HepG2 (cell line): ENCODE data around the gene ARHGAP19. TPM values are rescaled to one million over a fixed set of nuclear protein-coding genes. Genes with fewer than 3 reads are reported as not detected.

ENCODE experiments used
- ATAC-seq: fragments of 200-7000 bp; cut with Tn5 transposase; 3 replicates; pipeline ENCODE4 v1.9.1; 2020; ENCODE audit warnings: mild to moderate bottlenecking, moderate library complexity
- BruUV-seq: library from RNA; stranded (reverse); fragments of 400-500 nt; replicated peaks from 2 replicates; lab custom pipeline; 2021; lab: Mats Ljungman, UMichigan
- CTCF ChIA-PET: fragments of 300-600 bp; formaldehyde crosslinking; extraction: SDS; loops from one replicate; lab custom pipeline; 2021; ENCODE audit warnings: low total read pairs, inconsistent platforms, low intra/inter-chr PET ratio; lab: Yijun Ruan, JAX
- POLR2A ChIA-PET: fragments of 350-600 bp; sonication (Branson Sonifier 250); formaldehyde crosslinking; loops from one replicate; lab custom pipeline; 2020; ENCODE audit warnings: antibody characterized with exemption, inconsistent platforms; lab: Yijun Ruan, JAX
- DNase-seq: peaks from one replicate; pipeline ENCODE4 v3.0.0-alpha.2; 2015; ENCODE audit warnings: low spot score
- FAIRE-seq: peaks from 3 replicates; lab custom pipeline; 2011; peaks lifted over from hg19 to GRCh38; lab: Jason Lieb, UNC
- H2AFZ ChIP-seq: one replicate; pipeline ENCODE4 v1.6.1; 2011; ENCODE audit warnings: low read length, inconsistent platforms
- H3K27ac ChIP-seq: fragments of 300-600 bp; 3 replicates; pipeline ENCODE4 v1.8.0; 2011; ENCODE audit warnings: mixed run types, mild to moderate bottlenecking, mixed read lengths, low read length, inconsistent platforms; ENCODE audit not compliant: insufficient read depth; ENCODE audit errors: extremely low read length
- H3K27me3 ChIP-seq, 2 experiments: fragments of 200-600 bp in 1 of 2; 2 replicates in 1 of 2; 3 replicates in 1 of 2; pipeline versions ENCODE4 v1.6.0 to v1.8.0; 2011; ENCODE audit warnings: low read length in 2 of 2, mild to moderate bottlenecking in 2 of 2, moderate library complexity in 2 of 2, inconsistent platforms in 1 of 2; ENCODE audit not compliant: insufficient read depth in 2 of 2, control insufficient read depth in 1 of 2
- H3K36me3 ChIP-seq, 2 experiments: fragments of 200-600 bp in 1 of 2; replicated peaks in 1 of 2; 2 replicates in 1 of 2; 3 replicates in 1 of 2; pipeline versions ENCODE4 v1.5.1 to v1.8.0; 2011; ENCODE audit warnings: low read length in 2 of 2, inconsistent platforms in 1 of 2; ENCODE audit not compliant: insufficient read depth in 2 of 2, control insufficient read depth in 1 of 2
- H3K4me1 ChIP-seq: 2 replicates; pipeline ENCODE4 v1.5.1; 2012; ENCODE audit warnings: low read length, inconsistent platforms; ENCODE audit not compliant: insufficient read depth
- H3K4me2 ChIP-seq: 2 replicates; pipeline ENCODE4 v1.6.0; 2011; ENCODE audit warnings: low read depth, low read length, inconsistent platforms
- H3K4me3 ChIP-seq, 3 experiments: fragments of 200-600 bp in 1 of 3; sonication (generic), shearing (Covaris generic) in 1 of 3; replicated peaks in 1 of 3; 2 replicates each; pipeline ENCODE4 v1.5.1; 2011 to 2016; ENCODE audit warnings: low read length in 3 of 3, inconsistent platforms in 2 of 3, low read depth in 2 of 3, mild to moderate bottlenecking in 2 of 3, control low read depth in 1 of 3, mixed read lengths in 1 of 3; ENCODE audit not compliant: insufficient read depth in 1 of 3
- H3K79me2 ChIP-seq: one replicate; pipeline ENCODE4 v1.6.1; 2011; ENCODE audit warnings: low read length, inconsistent platforms; ENCODE audit not compliant: insufficient read depth
- H3K9ac ChIP-seq: 2 replicates; pipeline ENCODE4 v1.6.0; 2011; ENCODE audit warnings: mild to moderate bottlenecking, low read depth, low read length, inconsistent platforms; ENCODE audit not compliant: insufficient read depth
- H3K9me3 ChIP-seq: 2 replicates; pipeline ENCODE4 v1.5.1; 2012; ENCODE audit warnings: mild to moderate bottlenecking, low read length
- H4K20me1 ChIP-seq: 2 replicates; pipeline ENCODE4 v1.6.0; 2011; ENCODE audit warnings: inconsistent platforms, mild to moderate bottlenecking, low read length, moderate library complexity; ENCODE audit not compliant: insufficient read depth
- ELF4 ChIP-seq: sonication (generic); formaldehyde crosslinking; IDR thresholded peaks from 2 replicates; pipeline ENCODE4 v1.5.0; 2020; ENCODE audit warnings: missing genetic modification reagents, mild to moderate bottlenecking, moderate library complexity, borderline replicate concordance
- FOSL1 ChIP-seq: sonication (generic); formaldehyde crosslinking; IDR thresholded peaks from 2 replicates; pipeline ENCODE4 v1.9.0; 2021; ENCODE audit warnings: missing genetic modification reagents, borderline replicate concordance
- HOXA5 ChIP-seq: sonication (generic); formaldehyde crosslinking; IDR thresholded peaks from 2 replicates; pipeline ENCODE4 v1.4.0; 2020; ENCODE audit warnings: missing genetic modification reagents
- MED8 ChIP-seq: sonication (generic); formaldehyde crosslinking; IDR thresholded peaks from 2 replicates; pipeline ENCODE4 v1.8.1; 2023; ENCODE audit warnings: mild to moderate bottlenecking, missing genetic modification reagents; ENCODE audit not compliant: insufficient replicate concordance
- MTA1 ChIP-seq: sonication (generic); formaldehyde crosslinking; IDR thresholded peaks from 2 replicates; pipeline ENCODE4 v1.4.0; 2020; ENCODE audit warnings: missing genetic modification reagents, mild to moderate bottlenecking, borderline replicate concordance
- NFE2 ChIP-seq: sonication (generic); formaldehyde crosslinking; IDR thresholded peaks from 2 replicates; pipeline ENCODE4 v1.4.0; 2020; ENCODE audit warnings: missing genetic modification reagents
- POLR2AphosphoS2 ChIP-seq: IDR thresholded peaks from 2 replicates; pipeline ENCODE4 v1.6.1; 2011; ENCODE audit warnings: low read depth, low read length, improper control_type of control experiment
- RAD21 ChIP-seq: fragments of 450-650 bp; formaldehyde crosslinking; IDR thresholded peaks from 2 replicates; pipeline ENCODE4 v1.5.0; 2020; ENCODE audit warnings: mild to moderate bottlenecking
- RXRA ChIP-seq: sonication (generic); formaldehyde crosslinking; IDR thresholded peaks from 2 replicates; pipeline ENCODE4 v1.5.1; 2020; ENCODE audit warnings: missing genetic modification reagents
- SMC3 ChIP-seq: IDR thresholded peaks from 2 replicates; pipeline ENCODE4 v1.6.1; 2011; ENCODE audit warnings: low read length, improper control_type of control experiment
- SP2 ChIP-seq: sonication (generic); formaldehyde crosslinking; IDR thresholded peaks from 2 replicates; pipeline ENCODE4 v1.5.1; 2020; ENCODE audit warnings: mild to moderate bottlenecking, missing genetic modification reagents
- STAG1 ChIP-seq: sonication (generic); formaldehyde crosslinking; IDR thresholded peaks from 2 replicates; pipeline ENCODE4 v1.4.0; 2020; ENCODE audit warnings: missing genetic modification reagents
- ZNF569 ChIP-seq: sonication (generic); formaldehyde crosslinking; IDR thresholded peaks from 2 replicates; pipeline ENCODE4 v1.5.0; 2020; ENCODE audit warnings: mild to moderate bottlenecking, missing genetic modification reagents, moderate library complexity, borderline replicate concordance
- ZNF629 ChIP-seq: sonication (generic); formaldehyde crosslinking; conservative IDR thresholded peaks from 2 replicates; pipeline ENCODE4 v1.5.0; 2020; ENCODE audit warnings: missing genetic modification reagents
- WGBS: methylation state at CpG from one replicate; pipeline ENCODE4 v1.1.6; 2017; ENCODE audit warnings: low lambda C conversion rate; 5-methylcytosine and 5-hydroxymethylcytosine counted together
- in situ Hi-C: cut with HindIII; loops from 2 replicates; pipeline ENCODE4 v1.10.0; 2017; ENCODE audit warnings: low pct_unique_long_range_greater_than_20kb; ENCODE audit not compliant: extremely low pct_ligation_motif_present
- intact Hi-C: fragments of 100-400 bp; cut with micrococcal nuclease; formaldehyde crosslinking; loops from one replicate; pipeline ENCODE4 v1.10.0; 2022; ENCODE audit not compliant: unreplicated experiment
- polyA plus RNA-seq, 8 experiments: library from polyadenylated mRNA; depleted of rRNA in 3 of 8; stranded (reverse) in 7 of 8; unstranded in 1 of 8; fragments of >200 nt; fragmentation: Illumina TruSeq in 4 of 8; extraction: Trizol in 4 of 8; gene quantifications; 2 replicates each; pipeline versions ENCODE4 v1.2.1 to v1.2.3, GENCODE V29; 2011 to 2016; ENCODE audit warnings: low read depth in 4 of 8, missing spikeins in 1 of 8, mixed read lengths in 1 of 8; ENCODE audit not compliant: insufficient read depth in 1 of 8
- total RNA-seq, 5 experiments: library from RNA; depleted of rRNA; stranded (reverse); fragments of >200 nt; fragmentation: Illumina TruSeq; extraction: Trizol; gene quantifications; 2 replicates each; pipeline ENCODE4 v1.2.3, GENCODE V29; 2016; ENCODE audit warnings: low read depth in 1 of 5
- TF ChIP-seq, protein P1 (sequence below): IDR thresholded peaks from 2 replicates; pipeline ENCODE4 v1.6.1; 2012; ENCODE audit warnings: low read depth, low read length, improper control_type of control experiment
- TF ChIP-seq, protein P2 (sequence below): sonication (generic); formaldehyde crosslinking; IDR thresholded peaks from 2 replicates; pipeline ENCODE4 v1.5.0; 2020; ENCODE audit warnings: mild to moderate bottlenecking, missing genetic modification reagents, moderate library complexity

Gene ARHGAP19
- total and polyA plus RNA-seq, 2 of the 13 experiments (the other 11 are each of a cell fraction or from before 2014, with no cell fraction given): 7.6 to 10.0 TPM

DNA sequence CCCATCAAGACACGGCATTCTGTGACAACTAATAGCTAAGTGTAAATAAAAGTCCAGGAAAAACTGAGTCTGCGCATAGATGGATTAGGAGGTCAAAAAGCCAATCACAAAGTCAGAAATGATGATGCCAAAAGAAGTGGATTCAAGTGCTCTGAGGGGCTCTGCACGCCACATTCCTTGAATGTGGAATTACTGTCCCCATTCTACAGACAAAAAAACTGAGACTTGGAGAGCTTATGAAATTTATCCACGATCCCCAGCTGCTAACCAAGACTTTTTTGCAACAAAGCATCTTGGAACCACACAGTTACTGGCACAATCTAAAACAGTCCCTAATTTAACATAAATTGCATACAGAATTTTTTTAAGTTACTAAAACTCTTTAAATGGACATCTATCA, 57.1 kb downstream of the ARHGAP19 start:
- H3K4me1 ChIP-seq: no peaks in the 10 kb centered on the region
- 92% methylated on average over 4 of the region's 4 CpGs for WGBS
- TF ChIP-seq ZNF629 (CRISPR knock-in tag): peak; percentile 51; the same call in 1 of the 2 replicates
- no peak for TF ChIP-seq ZNF569 (CRISPR knock-in tag)
- no peak for TF ChIP-seq FOSL1 (CRISPR knock-in tag)
- no TSS peak for BruUV-seq
- in situ Hi-C loops (no loop called here), intact Hi-C loops (loop anchor here (2.0 kb wide), 1 partner anchor 163 kb away; no protein-coding TSS in a partner anchor)
- peaks cover 0 to 1% of the 10 kb centered on the region in 2 experiments; a peak in 1 of 5 replicates for H3K36me3 ChIP-seq
- H4K20me1 ChIP-seq: no peaks in the 10 kb centered on the region
- no peak overlapping the region for H3K27ac ChIP-seq
- ChIA-PET POLR2A (no interaction called here), CTCF (interaction anchor here (1.5 to 2.6 kb wide), 2 partner anchors 162 to 198 kb away, joined by 9 to 19 read pairs; no protein-coding TSS in a partner anchor)
- DNase-seq: no peak
- no peak overlapping the region for H3K4me2 ChIP-seq
- no peak overlapping the region for H3K4me3 ChIP-seq
- H3K27me3 ChIP-seq: no peaks in the 10 kb centered on the region
- no peaks in the 10 kb centered on the region for H3K9me3 ChIP-seq
- no peak overlapping the region for H2AFZ ChIP-seq
- no peak for ATAC-seq
- H3K79me2 ChIP-seq: no peaks in the 10 kb centered on the region
- FAIRE-seq: no peak
- no peak overlapping the region for H3K9ac ChIP-seq

DNA sequence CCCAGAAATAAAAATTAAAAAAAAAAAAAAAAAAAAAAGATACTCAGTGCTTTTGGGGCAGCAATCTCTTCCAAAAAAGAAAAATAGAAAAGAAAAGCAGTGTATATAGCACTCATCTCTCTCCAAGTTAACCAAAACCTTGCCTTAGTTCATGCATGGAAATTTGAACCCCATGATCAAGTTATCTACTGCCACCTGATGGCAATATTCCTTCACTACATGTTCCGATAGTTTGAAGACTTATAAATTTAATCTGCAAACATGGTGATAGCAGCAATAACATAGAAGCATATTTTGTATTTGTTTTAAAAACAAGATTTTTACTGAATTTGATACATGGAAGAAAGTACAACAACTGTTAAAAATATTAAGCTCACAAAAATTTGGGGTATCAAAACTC, 58.0 kb downstream of the ARHGAP19 start:
- FAIRE-seq: peak; percentile 74
- TF ChIP-seq MTA1 (CRISPR knock-in tag) (no peak), ELF4 (no peak), RXRA (CRISPR knock-in tag) (no peak), STAG1 (CRISPR knock-in tag) (peak; percentile 80), SMC3 (peak; percentile 61), HOXA5 (CRISPR knock-in tag) (no peak), POLR2AphosphoS2 (no peak), NFE2 (CRISPR knock-in tag) (no peak), SP2 (CRISPR knock-in tag) (no peak), MED8 (no peak), RAD21 (CRISPR knock-in tag) (0 out of 2 replicates have a peak, but pooled peaks have one; percentile 24)
- TF ChIP-seq, protein P1, sequence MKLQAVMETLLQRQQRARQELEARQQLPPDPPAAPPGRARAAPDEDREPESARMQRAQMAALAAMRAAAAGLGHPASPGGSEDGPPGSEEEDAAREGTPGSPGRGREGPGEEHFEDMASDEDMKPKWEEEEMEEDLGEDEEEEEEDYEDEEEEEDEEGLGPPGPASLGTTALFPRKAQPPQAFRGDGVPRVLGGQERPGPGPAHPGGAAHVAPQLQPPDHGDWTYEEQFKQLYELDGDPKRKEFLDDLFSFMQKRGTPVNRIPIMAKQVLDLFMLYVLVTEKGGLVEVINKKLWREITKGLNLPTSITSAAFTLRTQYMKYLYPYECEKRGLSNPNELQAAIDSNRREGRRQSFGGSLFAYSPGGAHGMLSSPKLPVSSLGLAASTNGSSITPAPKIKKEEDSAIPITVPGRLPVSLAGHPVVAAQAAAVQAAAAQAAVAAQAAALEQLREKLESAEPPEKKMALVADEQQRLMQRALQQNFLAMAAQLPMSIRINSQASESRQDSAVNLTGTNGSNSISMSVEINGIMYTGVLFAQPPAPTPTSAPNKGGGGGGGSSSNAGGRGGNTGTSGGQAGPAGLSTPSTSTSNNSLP: peak; percentile 46; the same call in 1 of the 2 replicates
- TF ChIP-seq, protein P2, sequence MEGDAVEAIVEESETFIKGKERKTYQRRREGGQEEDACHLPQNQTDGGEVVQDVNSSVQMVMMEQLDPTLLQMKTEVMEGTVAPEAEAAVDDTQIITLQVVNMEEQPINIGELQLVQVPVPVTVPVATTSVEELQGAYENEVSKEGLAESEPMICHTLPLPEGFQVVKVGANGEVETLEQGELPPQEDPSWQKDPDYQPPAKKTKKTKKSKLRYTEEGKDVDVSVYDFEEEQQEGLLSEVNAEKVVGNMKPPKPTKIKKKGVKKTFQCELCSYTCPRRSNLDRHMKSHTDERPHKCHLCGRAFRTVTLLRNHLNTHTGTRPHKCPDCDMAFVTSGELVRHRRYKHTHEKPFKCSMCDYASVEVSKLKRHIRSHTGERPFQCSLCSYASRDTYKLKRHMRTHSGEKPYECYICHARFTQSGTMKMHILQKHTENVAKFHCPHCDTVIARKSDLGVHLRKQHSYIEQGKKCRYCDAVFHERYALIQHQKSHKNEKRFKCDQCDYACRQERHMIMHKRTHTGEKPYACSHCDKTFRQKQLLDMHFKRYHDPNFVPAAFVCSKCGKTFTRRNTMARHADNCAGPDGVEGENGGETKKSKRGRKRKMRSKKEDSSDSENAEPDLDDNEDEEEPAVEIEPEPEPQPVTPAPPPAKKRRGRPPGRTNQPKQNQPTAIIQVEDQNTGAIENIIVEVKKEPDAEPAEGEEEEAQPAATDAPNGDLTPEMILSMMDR (CRISPR knock-in tag): peak; percentile 60

More for the DNA sequence above, 58.0 kb downstream of the ARHGAP19 start:
- in situ Hi-C loops (no loop called here), intact Hi-C loops (loop anchor here (1.0 to 2.0 kb wide), 2 partner anchors 162 to 197 kb away; no protein-coding TSS in a partner anchor)
- Histone ChIP-seq H3K4me3 (no peak overlapping the region), H4K20me1 (no peaks in the 10 kb centered on the region), H3K79me2 (no peaks in the 10 kb centered on the region), H2AFZ (no peak overlapping the region), H3K27ac (no peak overlapping the region), H3K4me2 (no peak overlapping the region), H3K27me3 (no peaks in the 10 kb centered on the region), H3K9ac (no peak overlapping the region), H3K36me3 (peaks cover 0 to 1% of the 10 kb centered on the region in 2 experiments; a peak in 1 of 5 replicates), H3K9me3 (no peaks in the 10 kb centered on the region), H3K4me1 (no peaks in the 10 kb centered on the region)
- BruUV-seq: no TSS peak
- ChIA-PET CTCF (interaction anchor here (1.0 to 2.6 kb wide), 3 partner anchors 24 to 197 kb away, joined by 6 to 19 read pairs (median 9); no protein-coding TSS in a partner anchor), POLR2A (no interaction called here)
- DNase-seq (peak; percentile 23), ATAC-seq (no peak)
- 89% methylated on average over 1 of the region's 1 CpG for WGBS
